Retina (tissue), 1 donor: ENCODE measurements around the gene GNAO1.

ENCODE experiments used
- DNase-seq: peaks from one replicate; pipeline ENCODE4 v3.0.0-alpha.2; 2016

Gene GNAO1

GRCh38 chr16:56337858-56338325 lies 146.6 kb downstream of the GNAO1 start:
- no peak for DNase-seq

DNA sequence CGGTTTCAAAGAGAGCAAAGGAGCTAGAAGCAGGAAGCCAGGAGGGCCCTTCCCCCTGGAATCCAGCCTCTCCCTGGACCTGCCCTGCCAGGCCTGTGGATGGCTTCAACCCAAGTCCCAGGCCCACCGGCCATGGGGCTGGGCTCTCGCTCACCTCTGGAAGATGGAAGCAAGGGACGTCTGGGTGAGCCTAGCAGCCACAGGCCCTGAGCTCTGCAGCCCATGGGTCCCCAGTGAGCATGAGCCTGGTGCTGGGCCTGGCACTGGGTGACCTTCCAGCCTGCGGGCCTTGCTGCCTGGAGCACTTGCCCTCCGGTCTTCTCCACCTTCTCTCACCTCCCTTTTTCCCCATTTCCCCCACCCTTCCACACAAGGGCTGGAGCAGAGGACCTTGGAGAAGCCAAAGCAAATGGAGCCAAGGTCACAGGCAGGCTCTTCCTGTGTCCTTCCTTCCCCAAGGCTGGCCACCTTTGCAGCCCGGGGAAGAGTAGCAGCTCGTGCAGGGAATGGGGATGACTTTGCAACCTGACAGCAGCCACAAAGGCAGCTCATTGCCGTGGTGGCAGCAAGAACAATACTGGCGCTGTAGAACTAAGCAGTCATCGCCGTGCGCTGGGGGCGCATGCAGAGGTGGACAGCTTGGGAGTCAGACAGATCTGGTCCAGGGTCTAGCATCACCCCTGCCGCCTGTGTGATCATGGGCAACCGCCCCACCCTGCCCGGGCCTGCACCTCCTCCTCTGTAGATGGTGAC lies 147.5 kb downstream of the GNAO1 start:
- no peak for DNase-seq

- no peak for DNase-seq
Measured at GRCh38 chr16:56339431-56340195, 148.3 kb downstream of the GNAO1 start.

GRCh38 chr16:56340416-56340815 lies 149.1 kb downstream of the GNAO1 start:
- no peak for DNase-seq

DNA sequence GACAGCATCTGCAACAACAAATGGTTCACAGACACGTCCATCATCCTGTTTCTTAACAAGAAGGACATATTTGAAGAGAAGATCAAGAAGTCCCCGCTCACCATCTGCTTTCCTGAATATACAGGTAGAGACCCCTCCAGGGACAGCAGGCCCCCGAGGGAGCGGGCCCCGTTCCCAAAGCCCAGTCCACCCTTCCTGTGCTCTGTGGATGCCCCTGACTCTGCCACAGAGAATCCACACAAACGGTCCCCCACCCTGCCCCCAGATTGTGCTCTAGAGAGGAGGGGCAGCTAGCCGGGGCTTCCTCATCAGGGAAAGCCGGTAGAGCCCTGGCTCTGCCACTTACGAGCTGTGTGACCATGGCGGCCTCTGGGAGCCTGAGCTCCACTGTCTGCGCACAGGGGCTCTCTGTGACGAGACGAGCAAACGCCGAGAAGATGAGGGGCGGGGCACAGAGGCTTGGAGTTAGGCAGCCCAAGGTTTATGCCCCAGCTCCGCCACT lies 149.6 kb downstream of the GNAO1 start:
- DNase-seq, result no peak

DNA sequence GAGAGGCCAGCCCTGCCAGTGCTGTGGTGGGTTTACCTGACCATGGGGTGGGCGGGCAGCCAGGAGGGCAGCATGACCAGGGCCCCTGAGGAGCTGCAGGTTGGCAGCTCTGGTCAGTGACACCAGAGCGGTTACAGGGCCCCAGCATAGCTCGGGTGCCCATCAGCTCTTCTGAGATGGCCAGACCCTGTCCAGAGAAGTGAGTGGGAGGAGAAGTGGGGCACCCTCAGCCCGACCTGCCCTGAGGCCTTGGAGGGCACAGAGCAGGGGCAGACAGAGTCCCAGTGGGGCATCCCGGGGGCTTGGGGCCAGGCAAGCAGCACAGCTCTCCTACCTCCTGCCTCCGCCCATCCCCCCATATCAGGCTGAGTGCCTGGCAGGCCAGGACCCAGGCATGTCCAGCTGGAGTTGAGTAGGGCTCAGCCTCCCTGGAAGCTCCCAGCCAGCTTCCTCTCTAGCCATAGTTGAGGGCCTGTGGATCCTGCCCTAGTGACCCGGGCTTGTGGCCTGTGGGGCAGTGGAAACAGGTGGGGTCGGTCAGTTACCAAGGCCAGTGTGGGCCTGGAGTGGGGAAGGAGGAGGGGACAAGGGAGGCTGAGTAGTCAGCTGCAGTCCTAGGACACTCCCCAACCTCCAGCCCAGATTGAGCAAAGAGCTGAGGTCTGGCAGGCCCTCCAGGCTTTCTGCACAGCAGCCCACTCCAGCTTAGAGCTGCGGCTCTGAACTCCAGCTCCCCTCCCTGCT lies 150.5 kb downstream of the GNAO1 start:
- DNase-seq, result no peak

DNA sequence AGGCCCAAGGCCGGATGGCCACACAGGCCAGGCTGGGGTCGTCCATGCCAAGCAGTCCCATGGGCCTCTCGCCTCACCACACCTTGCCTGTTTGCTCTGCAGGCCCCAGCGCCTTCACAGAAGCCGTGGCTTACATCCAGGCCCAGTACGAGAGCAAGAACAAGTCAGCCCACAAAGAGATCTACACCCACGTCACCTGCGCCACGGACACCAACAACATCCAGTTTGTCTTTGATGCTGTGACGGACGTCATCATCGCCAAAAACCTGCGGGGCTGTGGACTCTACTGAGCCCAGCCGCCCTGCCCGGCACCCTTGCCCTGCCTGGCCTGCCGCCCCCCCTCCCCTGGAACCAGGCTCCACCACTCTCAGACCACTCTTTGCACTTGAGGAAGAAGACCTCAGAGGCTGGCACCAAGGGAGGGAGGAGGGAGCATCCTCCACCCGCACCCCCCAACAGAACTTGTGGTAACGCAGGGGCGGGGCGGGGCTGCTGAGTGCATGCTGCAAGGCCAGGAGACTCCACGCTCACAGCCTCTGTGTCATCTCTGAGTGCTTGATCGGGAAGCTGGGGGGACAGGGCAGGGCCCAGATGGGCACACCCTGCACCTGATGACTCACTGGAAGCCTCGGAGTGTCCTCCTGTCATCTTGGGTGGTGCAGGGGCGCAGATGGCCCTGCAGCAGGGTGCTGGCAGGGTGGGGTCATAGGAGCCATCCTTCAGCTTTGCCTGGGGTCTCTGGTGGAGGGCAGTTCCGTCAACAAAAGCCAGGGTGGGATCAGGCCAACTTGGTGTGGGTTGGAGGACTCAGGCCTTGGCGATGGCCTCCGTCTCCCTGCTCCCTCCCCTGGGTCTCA lies 152.6 kb downstream of the GNAO1 start:
- DNase-seq, result no peak

GRCh38 chr16:56344518-56345405 lies 153.5 kb downstream of the GNAO1 start:
- no peak for DNase-seq

- DNase-seq, result no peak
Measured at GRCh38 chr16:56345406-56346050, 154.2 kb downstream of the GNAO1 start.

DNA sequence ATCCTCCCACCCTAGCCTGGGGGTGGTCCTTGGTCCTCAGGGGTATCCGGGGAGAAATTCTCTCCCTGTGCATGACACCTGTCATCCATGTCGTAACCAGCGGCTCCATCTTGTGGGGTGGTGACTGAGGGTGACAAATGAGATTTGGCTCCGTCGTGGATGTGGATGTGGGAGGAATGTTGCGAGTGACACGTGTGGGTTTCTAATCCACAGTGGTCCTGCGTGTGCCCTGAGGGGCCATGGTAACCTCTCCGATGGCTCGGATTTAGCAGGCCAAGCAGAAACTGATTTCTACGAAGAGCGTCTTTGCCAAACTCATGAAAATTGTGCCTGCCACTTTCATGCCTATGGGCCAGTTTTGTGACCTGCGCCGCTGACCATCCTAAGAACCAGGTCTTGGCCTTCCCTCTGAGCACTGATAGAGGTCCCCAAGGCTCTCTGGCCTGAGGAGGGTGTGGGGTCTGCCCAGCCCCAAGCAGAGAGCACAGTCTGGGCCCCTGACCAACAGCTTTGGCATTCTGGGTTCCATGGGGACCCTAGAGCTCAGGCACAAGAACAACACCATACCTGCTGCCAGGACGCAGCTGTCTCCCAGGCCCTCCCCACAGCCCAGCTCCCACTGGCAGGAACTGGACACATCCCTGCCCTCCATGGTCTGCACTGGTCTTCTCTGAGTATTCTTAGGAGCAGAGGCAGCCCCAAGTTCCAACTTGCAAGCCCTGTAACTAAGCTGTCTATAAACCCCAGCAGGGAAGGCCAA lies 155.0 kb downstream of the GNAO1 start:
- DNase-seq, result no peak

DNA sequence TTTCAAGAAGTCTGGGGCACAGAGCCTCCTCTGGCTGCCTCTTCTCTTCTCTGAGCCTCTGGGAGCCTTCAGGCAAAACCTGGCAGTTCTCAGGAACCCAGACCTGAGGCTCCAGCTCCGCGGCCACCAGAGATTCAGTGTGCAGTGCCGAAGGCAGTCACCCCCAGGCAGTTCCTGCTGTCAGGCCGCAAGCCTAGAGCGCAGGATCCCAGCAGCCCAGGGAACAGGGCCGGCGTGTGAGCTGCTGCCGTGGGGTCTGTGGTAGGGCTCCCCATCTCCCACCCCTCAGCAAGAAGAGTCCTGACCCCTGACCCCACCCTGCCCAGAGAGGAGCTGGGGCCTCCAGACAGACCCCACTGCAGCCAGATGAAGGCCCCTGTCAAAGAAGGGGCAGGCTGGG lies 155.9 kb downstream of the GNAO1 start:
- DNase-seq, result no peak

DNA sequence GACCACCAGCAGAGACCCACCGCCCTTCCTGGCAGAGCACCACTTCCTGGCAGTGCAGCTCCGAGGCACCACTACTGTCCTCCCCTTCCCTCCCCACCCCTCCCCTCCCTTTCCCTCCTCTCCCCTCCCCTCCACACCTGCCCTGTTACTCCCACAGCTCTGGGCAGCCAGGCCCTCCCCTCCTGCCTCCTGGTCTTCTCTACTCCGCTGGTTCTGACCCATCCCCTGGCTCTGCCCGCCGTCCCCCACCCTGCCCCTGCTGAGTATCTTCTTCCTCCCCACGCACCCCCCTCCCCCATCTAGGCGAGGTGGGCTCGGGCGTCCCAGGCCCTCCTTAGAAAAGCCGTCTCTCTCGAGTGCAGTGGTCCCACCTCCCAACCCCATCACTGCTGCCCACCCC lies 156.4 kb downstream of the GNAO1 start:
- DNase-seq, result no peak

DNA sequence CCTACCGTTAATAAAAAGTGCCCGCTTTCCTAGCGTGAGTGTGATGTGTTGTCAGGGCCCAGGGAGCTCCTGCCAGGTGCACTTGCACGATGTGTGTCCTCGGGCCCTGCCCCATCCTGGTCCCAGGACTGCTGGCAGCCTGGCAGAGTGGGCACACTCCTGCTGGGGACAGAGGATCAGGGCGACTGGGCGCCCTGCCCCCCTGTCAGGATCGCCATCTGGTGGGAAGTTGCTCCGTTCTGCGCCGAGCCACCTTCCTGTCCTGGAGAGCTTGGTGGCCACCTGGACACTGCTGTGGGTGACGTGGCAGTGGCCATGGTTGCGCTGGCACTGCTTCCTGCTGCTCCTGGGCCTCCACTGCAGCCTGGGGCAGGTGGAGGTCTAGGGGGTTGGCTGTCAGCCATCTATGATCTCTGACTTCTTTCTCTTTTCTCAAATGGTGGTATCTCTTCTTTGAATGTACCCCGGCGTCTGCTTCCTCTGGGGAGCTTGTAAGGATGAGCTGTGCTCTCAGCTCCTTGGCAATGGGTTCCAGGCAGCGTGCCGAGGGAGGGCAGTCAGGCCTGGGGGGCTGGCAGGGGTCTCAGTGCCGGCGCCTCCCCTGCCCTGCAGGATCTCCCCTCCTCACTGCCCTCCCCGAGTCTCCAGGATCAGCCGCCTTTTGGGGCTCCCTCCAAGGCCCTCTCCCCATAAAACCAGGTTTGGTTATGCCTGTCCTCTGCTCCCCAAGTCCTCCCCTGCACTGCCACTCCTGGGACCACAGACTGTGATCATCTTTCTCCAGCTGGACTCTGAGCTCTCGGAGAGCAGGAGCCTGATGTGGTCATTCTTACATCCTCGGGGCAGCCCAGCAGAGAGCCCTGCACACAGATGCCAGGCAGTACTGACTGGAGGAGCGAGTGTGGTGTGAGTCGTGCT lies 157.1 kb downstream of the GNAO1 start:
- DNase-seq, result no peak

- no peak for DNase-seq
Measured at GRCh38 chr16:56349086-56349415, 157.8 kb downstream of the GNAO1 start.

GRCh38 chr16:56349711-56350161 lies 158.4 kb downstream of the GNAO1 start:
- no peak for DNase-seq

- no peak for DNase-seq
Measured at GRCh38 chr16:56350491-56351405, 159.5 kb downstream of the GNAO1 start.

GRCh38 chr16:56351481-56351880 lies 160.2 kb downstream of the GNAO1 start:
- DNase-seq, result no peak
